Suprapubic skin (tissue), 4 donors: ENCODE results near the gene MGAT1.

Experiments used
- CTCF ChIP-seq, 2 donors: fragments of 200-600 bp in 1 of 2; fragments of 450-650 bp in 1 of 2; sonication (generic) in 1 of 2; IDR thresholded peaks; one replicate each; pipeline ENCODE4 v1.5.1; 2016 to 2019; ENCODE audit warnings: antibody characterized with exemption in 2 of 2, mild to moderate bottlenecking in 1 of 2, moderate library complexity in 1 of 2
- POLR2A ChIP-seq, 2 donors: fragments of 450-650 bp; IDR thresholded peaks; one replicate each; pipeline ENCODE4 v1.6.1; 2017; ENCODE audit warnings: antibody characterized with exemption in 2 of 2, mild to moderate bottlenecking in 2 of 2, moderate library complexity in 2 of 2
- POLR2AphosphoS5 ChIP-seq, 3 donors: sonication (generic); formaldehyde crosslinking; IDR thresholded peaks; one replicate each; pipeline ENCODE4 v1.6.1; 2017; ENCODE audit warnings: antibody characterized with exemption in 3 of 3

- TF ChIP-seq CTCF (IDR thresholded peaks at IDR 0.05) (no peak), POLR2AphosphoS5 (IDR thresholded peaks at IDR 0.05) (no peak), POLR2A (IDR thresholded peaks at IDR 0.05) (no peak)
Observed at GRCh38 chr5:180848878-180849277, 46.3 kb upstream of the MGAT1 start.
